ENCODE results near the gene AGFG2. TPM values are rescaled to one million over a fixed set of nuclear protein-coding genes. Genes with fewer than 3 reads are reported as not detected.
"Not testable (repeated sequence)": the region's sequence is repeated elsewhere in the genome, so short reads cannot be mapped to it uniquely, and the experiment has no call there.

Gene AGFG2
- total RNA-seq, 1 donor from 2014 or later = 4.0 TPM

- no peaks in the 10 kb centered on the region for H3K27me3 ChIP-seq (ENCODE audit: control insufficient read depth, insufficient read depth, low read length)
- H3K4me3 ChIP-seq (ENCODE audit: low read depth, low read length) = no peak overlapping the region
- H3K36me3 ChIP-seq (ENCODE audit: control insufficient read depth, insufficient read depth, low read length) = no peaks in the 10 kb centered on the region
- no peak for DNase-seq (ENCODE audit: low read depth)
- TF ChIP-seq, protein P1, sequence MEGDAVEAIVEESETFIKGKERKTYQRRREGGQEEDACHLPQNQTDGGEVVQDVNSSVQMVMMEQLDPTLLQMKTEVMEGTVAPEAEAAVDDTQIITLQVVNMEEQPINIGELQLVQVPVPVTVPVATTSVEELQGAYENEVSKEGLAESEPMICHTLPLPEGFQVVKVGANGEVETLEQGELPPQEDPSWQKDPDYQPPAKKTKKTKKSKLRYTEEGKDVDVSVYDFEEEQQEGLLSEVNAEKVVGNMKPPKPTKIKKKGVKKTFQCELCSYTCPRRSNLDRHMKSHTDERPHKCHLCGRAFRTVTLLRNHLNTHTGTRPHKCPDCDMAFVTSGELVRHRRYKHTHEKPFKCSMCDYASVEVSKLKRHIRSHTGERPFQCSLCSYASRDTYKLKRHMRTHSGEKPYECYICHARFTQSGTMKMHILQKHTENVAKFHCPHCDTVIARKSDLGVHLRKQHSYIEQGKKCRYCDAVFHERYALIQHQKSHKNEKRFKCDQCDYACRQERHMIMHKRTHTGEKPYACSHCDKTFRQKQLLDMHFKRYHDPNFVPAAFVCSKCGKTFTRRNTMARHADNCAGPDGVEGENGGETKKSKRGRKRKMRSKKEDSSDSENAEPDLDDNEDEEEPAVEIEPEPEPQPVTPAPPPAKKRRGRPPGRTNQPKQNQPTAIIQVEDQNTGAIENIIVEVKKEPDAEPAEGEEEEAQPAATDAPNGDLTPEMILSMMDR (IDR thresholded peaks at IDR 0.05; ENCODE audit: insufficient read depth, low read length, poor library complexity, severe bottlenecking) = no peak
These were observed 6.6 kb upstream of the AGFG2 start for GRCh38 chr7:100532165-100533022.

DNA sequence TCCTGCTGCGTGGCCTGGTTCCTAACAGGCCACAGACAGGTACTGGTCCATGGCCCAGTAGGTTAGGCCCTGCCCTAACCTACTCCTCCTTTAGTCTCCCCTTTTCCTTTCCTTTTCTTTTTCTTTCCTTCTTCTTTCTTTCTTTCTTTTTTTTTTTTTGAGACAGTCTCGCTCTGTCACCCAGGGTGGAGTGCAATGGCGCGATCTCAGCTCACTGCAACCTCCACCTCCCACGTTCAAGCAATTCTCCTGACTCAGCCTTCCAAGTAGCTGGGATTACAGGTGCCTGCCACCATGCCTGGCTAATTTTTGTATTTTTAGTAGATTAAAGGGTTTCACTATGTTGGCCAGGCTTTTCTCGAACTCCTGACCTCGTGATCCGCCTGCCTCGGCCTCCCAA is 3.0 kb upstream of the AGFG2 start:
- not testable (repeated sequence) for DNase-seq (ENCODE audit: low read depth); H3K4me3 ChIP-seq (ENCODE audit: low read depth, low read length); H3K27me3 ChIP-seq (ENCODE audit: control insufficient read depth, insufficient read depth, low read length); H3K36me3 ChIP-seq (ENCODE audit: control insufficient read depth, insufficient read depth, low read length)

DNA sequence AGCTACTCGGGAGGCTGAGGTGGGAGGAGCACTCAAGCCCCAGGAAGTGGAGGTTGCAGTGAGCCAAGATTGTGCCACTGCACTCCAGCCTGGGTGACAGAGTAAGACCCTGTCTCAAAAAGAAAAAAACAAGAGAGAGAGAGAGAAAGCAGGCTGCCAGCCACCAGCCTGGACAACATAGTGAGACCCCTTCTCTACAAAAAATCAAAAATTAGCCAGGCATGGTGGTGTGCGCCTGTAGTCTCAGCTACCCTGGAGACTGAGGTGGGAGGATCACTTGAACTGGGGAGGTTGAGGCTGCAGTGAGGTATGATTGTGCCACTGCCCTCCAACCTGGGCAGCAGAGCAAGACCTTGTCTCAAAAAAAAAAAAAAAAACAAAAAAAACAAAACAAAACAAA is 2.3 kb upstream of the AGFG2 start:
- not testable (repeated sequence) for DNase-seq (ENCODE audit: low read depth); H3K27me3 ChIP-seq (ENCODE audit: control insufficient read depth, insufficient read depth, low read length); H3K36me3 ChIP-seq (ENCODE audit: control insufficient read depth, insufficient read depth, low read length); H3K4me3 ChIP-seq (ENCODE audit: low read depth, low read length)

DNA sequence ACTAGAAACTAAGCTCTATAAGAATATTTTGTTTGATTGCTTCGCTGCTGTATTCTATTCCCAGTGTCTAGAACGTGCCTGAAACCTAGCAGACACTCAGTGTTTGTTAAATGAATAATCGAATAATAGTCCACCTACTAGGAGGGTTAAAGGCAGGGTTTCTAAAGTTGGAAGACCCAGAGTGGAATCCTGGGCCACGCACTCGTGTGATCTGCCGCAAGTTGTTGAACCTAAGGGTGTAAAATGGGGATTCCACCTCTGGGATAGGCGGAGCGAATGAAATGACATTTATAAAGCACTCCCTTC is 702 bp upstream of the AGFG2 start:
- TF ChIP-seq, protein P1 (IDR thresholded peaks at IDR 0.05; ENCODE audit: insufficient read depth, low read length, poor library complexity, severe bottlenecking) = no peak
- Histone ChIP-seq H3K36me3 (ENCODE audit: control insufficient read depth, insufficient read depth, low read length) (no peaks in the 10 kb centered on the region), H3K27me3 (ENCODE audit: control insufficient read depth, insufficient read depth, low read length) (no peaks in the 10 kb centered on the region), H3K4me3 (ENCODE audit: low read depth, low read length) (peak overlapping the region; percentile 31)
- no peak for DNase-seq (ENCODE audit: low read depth)

GRCh38 chr7:100539436-100540006 is 518 bp downstream of the AGFG2 start:
- Histone ChIP-seq H3K36me3 (ENCODE audit: control insufficient read depth, insufficient read depth, low read length) (no peaks in the 10 kb centered on the region), H3K4me3 (ENCODE audit: low read depth, low read length) (peak overlapping the region; percentile 83), H3K27me3 (ENCODE audit: control insufficient read depth, insufficient read depth, low read length) (no peaks in the 10 kb centered on the region)
- TF ChIP-seq, protein P1 (IDR thresholded peaks at IDR 0.05; ENCODE audit: insufficient read depth, low read length, poor library complexity, severe bottlenecking) = no peak
- DNase-seq (ENCODE audit: low read depth) = no peak

DNA sequence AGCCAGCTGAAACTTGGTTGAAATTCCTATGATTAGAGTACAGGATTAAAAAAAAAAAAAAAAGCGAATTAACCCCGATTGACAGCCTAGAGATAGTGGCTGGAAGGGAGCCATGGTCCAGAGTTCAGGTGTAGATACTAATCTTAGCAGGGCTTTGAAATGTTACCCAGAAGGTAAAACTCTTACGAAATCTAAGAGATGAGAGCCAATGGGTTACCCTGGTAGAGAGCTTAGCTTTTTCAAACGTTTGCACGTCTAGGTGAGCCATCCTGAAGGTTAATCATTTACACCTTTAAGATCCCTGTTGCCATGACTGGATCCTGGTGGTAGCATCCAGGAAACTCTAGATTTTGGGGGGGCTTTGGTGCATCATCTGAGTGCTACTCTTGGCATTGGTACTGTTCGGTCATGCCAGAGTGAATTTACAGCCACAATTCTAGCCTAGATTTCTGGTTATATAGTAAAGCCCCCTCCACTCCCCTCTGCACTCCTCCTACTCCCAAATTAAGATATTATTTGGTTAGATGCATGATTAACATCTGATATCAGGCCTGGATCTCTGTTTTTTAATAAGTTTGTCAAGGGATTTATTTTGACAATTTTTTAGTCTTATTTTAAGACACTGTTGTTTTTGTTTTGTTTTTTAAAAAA is 1.2 kb downstream of the AGFG2 start:
- peak overlapping the region; percentile 83 for H3K4me3 ChIP-seq (ENCODE audit: low read depth, low read length)
- TF ChIP-seq, protein P1 (IDR thresholded peaks at IDR 0.05; ENCODE audit: insufficient read depth, low read length, poor library complexity, severe bottlenecking) = no peak

GRCh38 chr7:100541309-100541708 is 2.3 kb downstream of the AGFG2 start:
- not testable (repeated sequence) for H3K4me3 ChIP-seq (ENCODE audit: low read depth, low read length); H3K27me3 ChIP-seq (ENCODE audit: control insufficient read depth, insufficient read depth, low read length); DNase-seq (ENCODE audit: low read depth); H3K36me3 ChIP-seq (ENCODE audit: control insufficient read depth, insufficient read depth, low read length)

More for the DNA sequence above, 1.2 kb downstream of the AGFG2 start:
- no peak for DNase-seq (ENCODE audit: low read depth)
- Histone ChIP-seq H3K36me3 (ENCODE audit: control insufficient read depth, insufficient read depth, low read length) (no peaks in the 10 kb centered on the region), H3K27me3 (ENCODE audit: control insufficient read depth, insufficient read depth, low read length) (no peaks in the 10 kb centered on the region)
